SH-SY5Y (cell line): ENCODE results near the gene CYP2C8.

Experiments used
- GATA2 ChIP-seq: IDR thresholded peaks from 2 replicates; pipeline ENCODE4 v1.6.1; 2011; ENCODE audit warnings: mild to moderate bottlenecking, low read depth, low read length
- GATA3 ChIP-seq: IDR thresholded peaks from 2 replicates; pipeline ENCODE4 v1.6.1; 2011; ENCODE audit warnings: low read depth, mild to moderate bottlenecking, low read length, moderate library complexity

The CYP2C8 gene

DNA sequence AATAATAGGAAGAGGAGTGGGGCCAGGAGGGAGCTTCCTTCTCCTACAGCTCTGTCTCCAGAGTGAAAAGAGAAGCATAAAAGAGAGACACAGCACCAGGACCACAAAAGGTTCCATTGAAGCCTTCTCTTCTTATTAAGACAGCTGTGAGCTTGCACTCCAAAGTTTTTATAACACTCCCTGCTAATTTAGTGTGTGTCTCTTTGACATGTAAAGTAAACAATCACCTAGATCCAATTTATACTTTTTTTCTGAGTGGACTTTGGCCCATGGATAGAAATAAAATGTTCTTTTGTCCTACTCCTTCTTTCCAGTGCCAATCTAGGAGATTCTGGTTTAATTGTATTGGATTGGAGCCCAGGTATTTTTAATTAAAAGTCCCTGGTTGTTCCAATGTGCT is at the start of gene CYP2C8:
CYP2C8 (minus strand) TSS at position 212 of the 400 bp plus-strand sequence; CDS start at position 117, 95 bp downstream.
- TF ChIP-seq GATA2 (no peak), GATA3 (no peak)

DNA sequence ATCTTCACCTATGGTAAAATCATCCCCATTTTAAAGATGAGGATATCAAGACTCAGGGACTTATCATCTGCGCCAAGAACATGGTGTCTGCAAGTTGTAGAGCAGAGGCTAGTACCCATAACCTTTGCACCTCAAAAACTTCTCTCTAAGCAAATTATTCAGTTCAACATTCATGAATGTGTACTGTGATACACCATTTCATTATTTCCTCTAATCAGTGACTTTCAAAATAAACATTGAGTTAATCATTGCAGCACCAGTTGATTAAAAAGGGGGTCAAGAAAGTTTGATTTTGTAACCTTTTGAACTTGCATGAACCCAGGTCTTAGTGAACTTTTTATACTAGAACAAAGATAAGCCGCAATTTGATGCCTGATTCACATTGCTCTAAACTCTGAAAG is 47.6 kb upstream of the CYP2C8 start:
- TF ChIP-seq GATA2: no peak
- no peak for TF ChIP-seq GATA3

DNA sequence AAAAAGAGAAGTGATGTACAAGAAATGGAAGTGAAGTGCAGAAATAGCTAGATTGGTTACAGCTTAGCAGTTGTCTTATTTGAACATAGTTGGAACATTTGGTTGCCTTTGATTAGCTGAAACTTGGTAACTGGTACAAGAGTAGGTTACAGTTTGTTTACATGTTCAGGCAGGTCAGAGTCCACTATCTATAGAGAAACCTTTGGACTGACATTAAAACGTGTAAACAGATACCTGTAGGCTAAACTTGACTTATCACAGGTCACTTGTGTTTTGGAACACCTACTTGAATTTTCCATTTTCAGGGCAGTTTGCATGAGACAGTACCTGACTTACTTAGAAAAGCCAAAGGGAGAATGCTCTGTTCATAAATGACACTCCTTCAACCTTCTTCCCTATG is 28.5 kb upstream of the CYP2C8 start:
- no peak for TF ChIP-seq GATA2
- TF ChIP-seq GATA3: no peak

DNA sequence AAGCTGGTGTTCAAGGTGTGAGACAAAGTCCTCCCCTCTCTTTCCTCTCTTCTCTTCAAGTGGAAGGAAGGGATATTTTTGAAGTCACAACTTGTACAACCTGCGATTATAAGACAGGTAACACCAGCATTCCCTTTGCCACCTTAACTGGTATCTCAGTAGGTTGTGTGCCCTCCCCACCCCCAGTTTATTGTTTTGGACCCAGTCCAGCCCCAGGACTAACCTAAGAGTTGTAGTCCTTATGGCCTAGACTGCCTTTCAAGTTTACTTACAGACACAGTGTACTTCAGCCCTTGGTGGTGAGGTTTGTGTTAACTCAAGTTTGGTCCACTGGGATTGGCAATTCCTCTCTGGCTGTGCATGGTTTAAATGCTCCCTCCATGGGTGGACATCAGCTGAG is 26.8 kb upstream of the CYP2C8 start:
- TF ChIP-seq GATA2 (no peak), GATA3 (no peak)

DNA sequence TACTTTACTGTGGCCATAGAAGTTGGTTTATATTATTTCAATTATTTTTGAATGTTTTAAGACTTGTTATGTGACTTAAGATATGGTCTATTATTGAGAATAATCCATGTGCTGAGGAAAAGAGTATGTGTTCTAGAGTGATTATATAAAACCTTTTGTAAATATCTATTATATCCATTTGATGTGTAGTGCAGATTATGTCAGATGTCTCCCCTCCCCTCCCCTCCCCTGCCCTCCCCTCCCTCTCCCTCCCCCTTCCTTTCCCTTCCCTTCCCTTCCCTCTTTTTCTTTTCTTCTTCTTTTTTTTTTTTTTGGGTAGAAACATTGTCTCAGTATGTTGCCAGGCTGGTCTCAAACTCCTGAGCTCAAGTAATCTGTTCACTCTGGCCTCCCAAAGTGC is 8.3 kb upstream of the CYP2C8 start:
- TF ChIP-seq GATA2 (no peak), GATA3 (no peak)

DNA sequence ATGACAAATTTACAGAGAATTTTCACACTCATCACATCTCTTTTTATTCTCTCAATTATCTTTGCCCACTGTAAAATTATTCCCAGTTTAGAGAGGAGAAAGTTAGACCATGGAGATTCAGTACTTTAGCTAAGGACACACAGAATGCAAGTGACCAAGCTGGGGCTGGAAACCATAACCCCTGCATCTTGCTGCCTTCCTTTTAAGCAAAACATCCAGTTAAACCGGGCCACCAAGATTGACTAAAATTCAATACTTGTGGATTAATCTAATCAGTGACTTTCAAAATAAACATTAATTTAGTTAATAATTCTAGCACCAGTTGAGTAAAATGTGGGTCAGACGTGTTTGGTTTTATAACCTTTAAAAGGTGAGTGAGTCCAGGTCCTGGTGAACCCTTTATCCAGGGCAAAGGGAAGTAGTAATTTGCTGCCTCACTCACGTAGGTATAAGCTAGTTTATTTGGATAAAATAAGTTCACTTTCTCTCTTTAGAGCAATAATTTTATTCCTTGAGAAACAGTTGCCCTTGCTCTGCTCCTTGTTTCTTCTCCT is 1.9 kb upstream of the CYP2C8 start:
- TF ChIP-seq GATA2: no peak
- TF ChIP-seq GATA3: no peak

DNA sequence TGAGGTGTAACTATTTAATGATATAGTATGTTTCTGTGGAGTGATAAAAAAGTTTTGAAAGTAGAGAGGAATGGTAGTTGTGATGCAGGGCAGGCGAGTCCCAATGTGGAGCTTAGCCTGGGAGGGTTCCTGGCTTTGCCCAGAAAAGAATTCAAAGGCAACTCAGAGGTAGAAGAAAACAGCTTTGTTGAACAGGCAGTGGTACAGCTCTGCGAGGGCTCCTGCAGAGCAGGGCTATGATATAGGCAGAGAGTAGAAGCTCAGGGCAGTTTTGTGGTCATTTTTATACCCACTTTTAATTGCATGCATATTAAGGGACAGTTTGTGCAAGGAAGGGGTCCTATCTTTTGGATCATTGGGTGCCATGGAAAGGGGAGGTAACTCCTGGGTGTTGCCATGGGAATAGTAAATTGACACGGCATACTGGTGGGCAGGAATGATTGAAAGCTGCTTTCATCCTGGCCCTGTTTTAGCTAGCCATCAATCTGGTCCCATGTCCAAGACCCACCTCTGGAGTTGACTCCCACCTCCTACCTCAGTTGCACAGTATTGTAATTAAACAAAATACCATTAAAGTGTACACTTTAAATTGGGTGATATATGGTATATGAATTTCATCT is 12.4 kb downstream of the CYP2C8 start:
- TF ChIP-seq GATA2: no peak
- no peak for TF ChIP-seq GATA3

DNA sequence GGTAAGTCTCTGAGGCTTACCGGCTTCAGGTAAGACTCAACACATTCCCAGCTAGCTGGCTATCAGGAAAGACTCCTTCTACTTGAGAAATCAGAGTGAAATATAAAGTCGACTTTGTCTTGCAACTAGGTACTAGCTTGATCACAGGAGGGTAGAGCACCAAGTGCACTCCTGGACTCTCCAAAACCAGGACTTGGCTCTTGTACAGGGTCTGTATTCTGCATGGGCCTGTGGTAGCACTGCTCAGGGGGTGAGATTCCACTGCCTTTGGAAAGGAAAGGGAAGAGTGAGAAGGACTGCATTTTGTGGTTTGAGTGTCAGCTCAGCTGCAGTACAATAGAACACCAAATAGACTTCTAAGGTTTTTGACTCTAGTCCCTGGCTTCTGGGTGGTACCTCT is 19.4 kb downstream of the CYP2C8 start:
- no peak for TF ChIP-seq GATA3
- TF ChIP-seq GATA2: no peak

DNA sequence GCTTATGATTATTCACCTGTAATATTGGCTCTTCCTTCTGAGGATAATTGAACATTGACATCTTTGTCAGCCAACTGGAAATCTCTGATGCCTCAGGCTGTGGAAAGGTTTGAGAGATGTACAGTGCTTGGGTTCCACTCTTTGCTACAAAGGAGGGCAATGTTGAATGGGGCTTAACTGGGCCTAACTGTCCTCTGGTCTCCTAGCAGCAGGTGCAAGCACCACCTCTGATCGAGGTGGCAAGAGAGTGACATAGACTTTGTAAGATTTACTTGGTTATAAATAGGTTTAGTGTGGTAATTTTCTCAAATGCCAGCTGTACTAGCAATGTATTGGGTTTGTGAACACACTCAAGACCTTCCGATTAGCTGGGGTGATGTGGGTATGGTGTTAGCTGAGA is 21.1 kb downstream of the CYP2C8 start:
- no peak for TF ChIP-seq GATA2
- no peak for TF ChIP-seq GATA3

DNA sequence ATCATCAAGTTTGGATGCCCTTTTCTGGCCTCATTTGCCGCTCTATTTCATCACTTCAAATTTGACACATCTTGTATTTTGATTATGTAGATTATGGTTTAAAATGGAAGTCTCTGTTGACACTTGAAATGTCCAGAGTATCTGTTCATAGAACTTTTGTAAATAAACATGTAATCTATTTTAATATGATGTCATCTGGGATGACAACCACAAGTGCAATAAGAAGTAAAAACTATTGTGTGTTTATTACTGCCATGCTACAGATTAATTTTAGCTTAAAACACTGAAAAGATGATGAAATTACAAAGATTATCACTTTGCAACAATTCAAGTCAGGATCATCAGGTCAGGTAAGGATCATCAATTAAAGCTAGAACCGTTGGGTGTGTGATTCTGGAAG is 30.0 kb downstream of the CYP2C8 start:
- no peak for TF ChIP-seq GATA2
- TF ChIP-seq GATA3: no peak

DNA sequence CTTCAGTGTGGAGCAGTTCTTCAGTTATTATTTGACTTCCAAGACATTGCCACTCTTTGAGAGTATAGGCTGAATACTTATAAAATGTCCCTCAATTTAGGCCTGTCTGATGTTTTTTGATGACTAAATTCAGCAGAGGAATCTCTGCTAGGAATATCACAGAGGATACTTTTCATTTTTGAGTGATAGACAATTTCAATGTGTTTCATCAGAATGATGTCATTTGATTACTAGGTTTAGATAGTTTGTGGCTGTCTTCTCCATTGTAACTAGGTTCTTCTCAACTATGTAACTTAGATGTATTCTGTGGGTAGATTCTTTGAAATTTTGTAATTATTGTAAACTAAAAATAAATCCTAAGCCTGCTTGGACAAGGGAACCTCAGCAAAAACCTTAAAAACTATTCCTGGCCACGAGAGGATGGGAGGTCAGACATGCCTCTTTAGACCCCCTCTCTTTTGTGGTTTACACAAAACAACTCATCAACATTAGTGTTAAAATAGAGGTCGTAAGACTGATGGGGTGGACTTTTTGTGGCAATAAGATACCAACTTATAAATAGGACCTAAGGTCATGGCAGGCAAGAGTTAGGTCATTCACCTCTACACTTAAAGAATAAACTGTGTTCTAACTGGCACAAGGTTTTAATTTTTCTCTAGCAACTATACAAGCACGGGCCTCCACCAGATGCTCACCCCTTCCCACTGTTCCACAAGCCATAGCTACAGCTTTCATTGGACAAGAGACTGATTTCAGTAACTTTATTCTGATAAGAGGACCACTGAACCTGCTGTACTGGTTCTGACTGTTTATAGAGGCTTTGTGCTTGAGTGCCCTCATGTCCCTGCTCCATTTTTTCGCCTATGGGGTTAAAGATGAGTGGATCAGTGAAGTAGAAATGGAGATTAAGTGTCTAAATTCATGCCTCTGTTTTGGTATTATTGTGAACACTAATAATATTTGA is 33.7 kb downstream of the CYP2C8 start:
- TF ChIP-seq GATA3 (no peak), GATA2 (no peak)

DNA sequence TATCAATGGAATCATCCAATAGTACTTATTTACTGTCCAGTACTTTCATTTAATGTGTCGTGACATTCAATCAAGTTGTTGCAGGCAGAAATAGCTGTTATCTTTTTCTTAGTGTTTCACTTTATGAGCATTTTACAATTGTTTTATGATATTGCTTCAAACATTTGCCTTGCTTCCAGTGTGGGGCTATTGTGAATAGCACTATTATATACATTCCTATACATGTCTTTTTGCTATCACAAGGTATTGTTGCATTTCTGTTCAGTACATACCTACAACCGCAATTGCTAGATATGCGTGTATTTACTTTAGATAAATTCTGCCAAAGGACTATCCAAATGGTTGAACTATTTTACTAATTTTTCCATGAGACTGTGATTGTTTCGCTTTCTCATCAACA is 34.9 kb downstream of the CYP2C8 start:
- TF ChIP-seq GATA3: no peak
- TF ChIP-seq GATA2: no peak

DNA sequence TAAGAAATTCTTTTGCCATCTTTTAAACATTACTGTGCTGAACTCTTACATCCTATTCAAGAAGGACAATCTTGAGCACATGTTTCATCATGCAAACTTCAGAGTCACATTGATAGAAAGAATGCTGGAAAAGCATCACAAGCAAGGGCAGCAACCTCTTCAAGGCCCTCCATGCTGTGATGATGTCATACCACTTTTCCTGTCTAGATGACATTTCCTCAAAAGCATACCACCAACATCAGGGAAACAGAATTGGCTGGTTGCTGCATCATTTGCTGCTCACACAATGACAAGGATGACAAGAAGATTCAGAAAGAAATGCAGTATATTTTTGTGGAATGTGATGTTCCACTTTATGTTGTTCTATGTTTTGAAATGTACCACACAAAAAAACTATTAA is 37.6 kb downstream of the CYP2C8 start:
- TF ChIP-seq GATA3 (no peak), GATA2 (no peak)

DNA sequence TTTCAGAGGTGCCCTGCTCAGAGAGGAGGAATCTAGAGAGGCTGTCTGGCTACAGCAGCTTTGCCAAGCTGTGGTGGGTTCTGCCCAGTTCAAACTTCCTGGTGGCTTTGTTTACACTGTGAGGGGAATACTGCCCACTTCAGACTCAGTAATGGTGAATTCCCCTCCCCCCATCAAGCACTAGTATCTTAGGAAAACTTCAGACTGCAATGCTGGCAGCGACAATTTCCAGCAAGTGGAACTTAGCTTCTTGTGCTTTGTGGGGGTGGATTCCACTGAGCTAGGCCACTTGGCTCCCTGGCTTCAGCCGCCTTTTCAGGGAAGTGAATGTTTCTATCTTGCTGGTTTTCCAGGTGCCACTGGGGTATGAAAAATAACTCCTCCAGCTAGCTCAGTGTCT is 42.8 kb downstream of the CYP2C8 start:
- TF ChIP-seq GATA3 (no peak), GATA2 (no peak)

DNA sequence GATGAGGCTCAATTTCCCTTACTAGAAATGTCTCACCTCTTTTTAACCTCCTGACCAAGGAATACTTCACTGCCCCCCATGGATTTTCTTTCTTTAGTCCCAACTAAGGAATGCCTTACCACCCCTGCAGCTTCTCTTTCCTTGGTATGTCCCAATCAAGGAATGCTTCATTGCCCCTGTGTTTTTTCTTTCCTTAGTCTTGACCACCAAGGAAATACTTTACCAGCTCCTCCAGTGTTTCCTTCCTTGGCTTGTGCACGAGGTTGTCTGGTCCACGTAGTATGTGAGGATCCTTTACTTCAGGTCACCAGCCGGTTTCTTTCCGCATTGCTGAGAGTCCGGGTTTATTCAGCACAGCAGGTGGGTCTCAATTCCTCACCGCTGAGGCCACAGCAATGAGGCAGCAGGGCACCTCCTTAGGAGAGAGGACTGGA is 71.5 kb downstream of the CYP2C8 start:
- no peak for TF ChIP-seq GATA3
- no peak for TF ChIP-seq GATA2

DNA sequence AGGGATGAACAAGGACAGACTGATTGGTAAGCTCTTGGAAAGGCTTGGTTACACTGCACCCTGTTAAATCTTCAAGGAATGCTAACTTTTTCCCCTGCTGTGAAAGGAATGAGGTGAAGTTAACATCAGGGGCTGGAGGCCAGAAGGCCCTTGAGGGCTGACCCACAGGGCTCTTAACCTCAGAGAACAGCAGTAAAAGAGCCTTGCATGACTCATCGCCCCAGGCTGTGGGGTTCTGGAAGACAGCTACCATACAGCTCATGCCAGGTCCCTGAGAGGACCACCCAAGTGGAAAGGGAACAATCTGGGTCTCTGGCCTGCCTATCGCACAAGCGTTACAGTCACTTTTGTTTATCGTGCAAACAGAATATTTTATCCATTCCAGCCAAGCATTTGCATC is 76.5 kb downstream of the CYP2C8 start:
- no peak for TF ChIP-seq GATA2
- no peak for TF ChIP-seq GATA3
